ENCODE measurements around the gene MTM1. TPM values are rescaled to one million over a fixed set of nuclear protein-coding genes. Genes with fewer than 3 reads are reported as not detected.

The MTM1 gene
- total and polyA plus RNA-seq, 2 donors from 2014 or later = 6.6 to 20.5 TPM

- no peaks in the 10 kb centered on the region for H3K36me3 ChIP-seq (ENCODE audit: control insufficient read depth in 2 of 3, insufficient read depth in 3 of 3, low read length in 3 of 3)
- intact Hi-C loops (cut with DNase I) = no loop called here
- no peaks in the 10 kb centered on the region for H3K9me3 ChIP-seq (ENCODE audit: control insufficient read depth in 2 of 3, insufficient read depth in 1 of 3, low read length in 3 of 3)
- peaks cover 0 to under 1% (median under 1%) of the 10 kb centered on the region in 3 donors for H3K4me1 ChIP-seq (ENCODE audit: control insufficient read depth in 2 of 3, insufficient read depth in 2 of 3, low read depth in 1 of 3, low read length in 3 of 3)
- DNase-seq = no peak
- no peaks in the 10 kb centered on the region for H3K27me3 ChIP-seq (ENCODE audit: control insufficient read depth, insufficient read depth, low read length)
- no peak overlapping the region for H3K9ac ChIP-seq (ENCODE audit: low read length in 3 of 3)
- TF ChIP-seq CTCF (IDR thresholded peaks at IDR 0.05; ENCODE audit: borderline replicate concordance, extremely low read depth, insufficient read depth) = no peak
- no peak for FAIRE-seq
- no peak overlapping the region for H3K27ac ChIP-seq (ENCODE audit: low read depth in 2 of 2, low read length in 2 of 2)
- H3K4me3 ChIP-seq (ENCODE audit: low read length in 3 of 3) = no peak overlapping the region
Measured at GRCh38 chrX:150574559-150575418, 6.4 kb downstream of the MTM1 start.

- H3K9ac ChIP-seq (ENCODE audit: low read length in 3 of 3) = no peak overlapping the region
- H3K27me3 ChIP-seq (ENCODE audit: control insufficient read depth, insufficient read depth, low read length) = no peaks in the 10 kb centered on the region
- no peaks in the 10 kb centered on the region for H3K9me3 ChIP-seq (ENCODE audit: control insufficient read depth in 2 of 3, insufficient read depth in 1 of 3, low read length in 3 of 3)
- no peak for TF ChIP-seq CTCF (IDR thresholded peaks at IDR 0.05; ENCODE audit: borderline replicate concordance, extremely low read depth, insufficient read depth)
- intact Hi-C loops (cut with DNase I) = no loop called here
- H3K4me1 ChIP-seq (ENCODE audit: control insufficient read depth in 2 of 3, insufficient read depth in 2 of 3, low read depth in 1 of 3, low read length in 3 of 3) = no peaks in the 10 kb centered on the region
- H3K4me3 ChIP-seq (ENCODE audit: low read length in 3 of 3) = no peak overlapping the region
- FAIRE-seq = no peak
- H3K27ac ChIP-seq (ENCODE audit: low read depth in 2 of 2, low read length in 2 of 2) = no peak overlapping the region
- no peaks in the 10 kb centered on the region for H3K36me3 ChIP-seq (ENCODE audit: control insufficient read depth in 2 of 3, insufficient read depth in 3 of 3, low read length in 3 of 3)
- peak in 2 of 5 donors; percentile 31 to 39 for DNase-seq
Measured at GRCh38 chrX:150575419-150575814, 7.0 kb downstream of the MTM1 start.

GRCh38 chrX:150577174-150577573 lies 8.8 kb downstream of the MTM1 start:
- intact Hi-C loops (cut with DNase I) = no loop called here
- no peaks in the 10 kb centered on the region for H3K4me1 ChIP-seq (ENCODE audit: control insufficient read depth in 2 of 3, insufficient read depth in 2 of 3, low read depth in 1 of 3, low read length in 3 of 3)

More at GRCh38 chrX:150577174-150577573, 8.8 kb downstream of the MTM1 start:
- H3K9me3 ChIP-seq (ENCODE audit: control insufficient read depth in 2 of 3, insufficient read depth in 1 of 3, low read length in 3 of 3) = no peaks in the 10 kb centered on the region
- H3K27me3 ChIP-seq (ENCODE audit: control insufficient read depth, insufficient read depth, low read length) = no peaks in the 10 kb centered on the region
- DNase-seq (no peak), FAIRE-seq (no peak)
- H3K27ac ChIP-seq (ENCODE audit: low read depth in 2 of 2, low read length in 2 of 2) = no peak overlapping the region
- H3K4me3 ChIP-seq (ENCODE audit: low read length in 3 of 3) = no peak overlapping the region
- H3K9ac ChIP-seq (ENCODE audit: low read length in 3 of 3) = no peak overlapping the region
- H3K36me3 ChIP-seq (ENCODE audit: control insufficient read depth in 2 of 3, insufficient read depth in 3 of 3, low read length in 3 of 3) = no peaks in the 10 kb centered on the region
- TF ChIP-seq CTCF (IDR thresholded peaks at IDR 0.05; ENCODE audit: borderline replicate concordance, extremely low read depth, insufficient read depth) = no peak

Measured in kidney (tissue), 14 donors.